Epithelial cell of esophagus (primary cell): ENCODE results near the gene CHST15.

Source experiments
- DNase-seq: peaks from one replicate; pipeline ENCODE4 v3.0.0; 2010; ENCODE audit warnings: low read depth
- H3K4me3 ChIP-seq: 2 replicates; pipeline ENCODE4 v1.5.1; 2011; ENCODE audit warnings: mild to moderate bottlenecking, low read length, control low read depth
- CTCF ChIP-seq: IDR thresholded peaks from 2 replicates; pipeline ENCODE4 v1.5.1; 2011; ENCODE audit warnings: low read depth, mild to moderate bottlenecking, low read length, control low read depth, inconsistent platforms; ENCODE audit not compliant: insufficient read depth; ENCODE audit errors: missing control alignments

CHST15 gene

GRCh38 chr10:124116771-124117510, 23.5 kb upstream of the CHST15 start:
- no peak for DNase-seq
- TF ChIP-seq CTCF = no peak
- H3K4me3 ChIP-seq = no peak overlapping the region

DNA sequence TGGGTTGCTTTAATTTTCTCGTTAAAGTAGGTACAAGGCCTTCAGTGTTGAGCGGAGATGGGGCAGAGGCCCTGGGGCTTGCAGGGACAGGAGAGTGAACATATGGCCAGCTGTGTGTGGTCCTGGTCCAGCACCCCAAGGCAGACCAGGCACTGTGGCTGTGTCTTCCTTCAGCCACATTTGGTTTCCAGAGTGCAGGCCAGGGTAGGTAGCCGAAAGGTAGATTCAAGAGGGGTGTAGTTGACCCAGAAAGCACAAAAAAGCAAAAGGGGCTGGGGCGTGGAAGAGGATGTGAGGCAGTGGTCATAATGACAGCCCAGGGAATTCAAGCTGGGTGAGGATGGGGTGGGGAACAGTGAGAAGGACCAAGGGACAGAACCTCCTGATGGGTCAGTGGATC, 21.3 kb upstream of the CHST15 start:
- TF ChIP-seq CTCF = no peak
- H3K4me3 ChIP-seq = no peak overlapping the region
- DNase-seq = no peak

DNA sequence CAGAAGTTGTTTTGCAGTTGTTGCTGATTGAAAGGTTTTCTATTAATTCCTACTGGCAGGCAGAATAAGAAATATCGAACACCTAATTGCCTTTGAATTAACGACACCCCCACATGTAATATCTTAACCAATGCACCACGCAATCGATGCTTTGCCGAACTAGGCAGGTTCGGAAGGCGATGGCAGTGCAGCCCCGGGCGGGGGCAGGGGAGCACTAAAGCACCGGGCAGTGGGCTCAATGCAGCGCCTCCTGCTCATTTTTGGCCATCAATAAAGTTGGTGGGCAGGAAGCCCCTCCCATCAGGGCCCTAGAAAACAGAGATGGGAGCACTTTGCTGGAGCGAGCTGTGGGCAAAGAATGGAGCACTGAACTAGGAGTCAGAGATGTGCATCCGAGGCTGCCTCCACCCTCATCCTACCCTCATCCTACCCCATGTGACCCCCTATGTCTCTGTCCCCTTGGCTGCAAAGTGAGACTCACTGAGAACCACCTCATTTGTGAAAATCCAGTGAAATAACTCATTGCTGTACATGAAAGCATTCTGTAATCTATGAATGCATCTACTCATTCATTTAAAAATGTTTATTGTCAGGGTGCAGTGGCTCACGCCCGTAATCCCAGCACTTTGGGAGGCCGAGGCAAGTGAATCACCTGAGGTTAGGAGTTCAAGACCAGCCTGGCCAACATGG, 19.6 kb upstream of the CHST15 start:
- no peak overlapping the region for H3K4me3 ChIP-seq
- DNase-seq = no peak
- no peak for TF ChIP-seq CTCF

DNA sequence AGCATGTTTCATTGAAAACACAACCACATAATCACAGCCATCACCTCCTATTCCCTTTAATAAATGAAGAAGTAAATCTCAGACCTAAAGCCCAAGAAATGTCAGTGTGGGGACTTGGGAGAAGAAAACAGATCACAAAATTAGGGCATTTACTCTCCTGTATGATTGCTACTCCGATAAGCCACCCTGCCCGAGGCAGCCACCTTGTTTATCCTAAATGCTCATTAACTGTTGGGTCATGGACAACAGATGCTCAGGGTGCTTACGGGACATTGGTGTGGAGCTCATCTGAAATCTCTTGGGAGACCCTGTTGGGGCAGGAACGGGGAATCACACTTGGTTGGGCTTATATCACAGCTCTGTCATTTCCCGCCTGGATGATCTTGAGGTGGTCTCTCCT, 17.5 kb upstream of the CHST15 start:
- DNase-seq = no peak
- TF ChIP-seq CTCF = no peak
- no peak overlapping the region for H3K4me3 ChIP-seq

- no peak for DNase-seq
- no peak for TF ChIP-seq CTCF
- no peak overlapping the region for H3K4me3 ChIP-seq
Observed at GRCh38 chr10:124109261-124109660, 15.9 kb upstream of the CHST15 start.

GRCh38 chr10:124107072-124107471, 13.7 kb upstream of the CHST15 start:
- H3K4me3 ChIP-seq = no peak overlapping the region
- no peak for TF ChIP-seq CTCF
- DNase-seq = no peak
